GM13977 (cell line): ENCODE data around the gene CHCHD1.

ENCODE experiments used
- DNase-seq: peaks from one replicate; pipeline ENCODE4 v3.0.0; 2012; ENCODE audit warnings: low spot score
- CTCF ChIP-seq: IDR thresholded peaks from 2 replicates; pipeline ENCODE4 v1.5.1; 2012; ENCODE audit warnings: mild to moderate bottlenecking, control low read depth; ENCODE audit not compliant: insufficient read depth; ENCODE audit errors: extremely low read depth, missing control alignments
- in situ Hi-C: fragments of 300-500 bp; cut with MboI; formaldehyde crosslinking; loops from one replicate; pipeline ENCODE4 v1.12.0; 2022; ENCODE audit warnings: low sequenced_read_pairs, low pct_unique_long_range_greater_than_20kb, mixed read lengths, inconsistent platforms; ENCODE audit not compliant: unreplicated experiment

Gene CHCHD1

GRCh38 chr10:73798087-73798486, 16.2 kb downstream of the CHCHD1 start:
- in situ Hi-C loops = no loop called here
- no peak for DNase-seq
- no peak for TF ChIP-seq CTCF

DNA sequence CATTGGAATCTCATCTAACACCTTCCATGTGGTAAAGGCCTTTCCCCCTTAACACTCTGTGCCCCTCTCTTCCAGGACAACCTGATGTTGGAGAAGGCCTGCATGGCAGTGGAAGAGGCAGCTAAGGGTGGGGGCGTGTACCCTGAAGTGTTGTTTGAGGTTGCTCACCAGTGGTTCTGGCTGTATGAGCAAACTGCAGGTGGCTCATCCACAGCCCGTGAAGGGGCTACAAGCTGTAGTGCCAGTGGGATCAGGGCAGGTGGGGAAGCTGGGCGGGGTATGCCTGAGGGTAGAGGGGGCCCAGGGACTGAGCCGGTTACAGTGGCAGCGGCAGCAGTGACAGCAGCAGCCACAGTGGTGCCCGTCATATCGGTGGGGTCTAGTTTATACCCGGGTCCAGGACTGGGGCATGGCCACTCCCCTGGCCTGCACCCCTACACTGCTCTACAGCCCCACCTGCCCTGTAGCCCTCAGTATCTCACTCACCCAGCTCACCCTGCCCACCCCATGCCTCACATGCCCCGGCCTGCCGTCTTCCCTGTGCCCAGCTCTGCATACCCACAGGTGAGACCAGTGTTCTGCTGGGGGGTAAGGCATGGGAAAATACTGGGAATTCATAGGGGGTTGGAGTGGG, 17.2 kb downstream of the CHCHD1 start:
- in situ Hi-C loops = no loop called here
- TF ChIP-seq CTCF = no peak
- no peak for DNase-seq

DNA sequence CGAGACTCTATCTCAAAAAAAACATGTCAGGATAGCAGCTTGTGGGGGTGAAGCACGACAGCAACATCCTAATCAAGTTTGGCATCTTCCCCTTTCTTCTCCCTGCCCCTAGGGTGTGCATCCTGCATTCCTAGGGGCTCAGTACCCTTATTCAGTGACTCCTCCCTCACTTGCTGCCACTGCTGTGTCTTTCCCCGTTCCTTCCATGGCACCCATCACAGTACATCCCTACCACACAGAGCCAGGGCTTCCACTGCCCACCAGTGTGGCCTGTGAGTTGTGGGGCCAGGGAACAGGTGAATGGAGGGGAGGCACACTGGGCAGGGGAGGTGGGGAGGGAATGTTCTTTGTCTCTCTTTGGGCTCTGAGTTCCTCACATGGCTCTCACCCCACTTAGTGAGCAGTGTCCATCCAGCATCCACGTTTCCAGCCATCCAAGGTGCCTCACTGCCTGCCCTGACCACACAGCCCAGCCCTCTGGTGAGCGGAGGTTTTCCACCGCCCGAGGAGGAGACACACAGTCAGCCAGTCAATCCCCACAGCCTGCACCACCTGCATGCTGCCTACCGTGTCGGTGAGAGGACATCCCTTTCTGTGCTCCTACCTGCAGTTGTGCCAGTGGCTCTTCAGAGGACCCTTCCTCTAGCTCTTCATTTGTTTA, 18.2 kb downstream of the CHCHD1 start:
- no peak for TF ChIP-seq CTCF
- no peak for DNase-seq
- in situ Hi-C loops = no loop called here

DNA sequence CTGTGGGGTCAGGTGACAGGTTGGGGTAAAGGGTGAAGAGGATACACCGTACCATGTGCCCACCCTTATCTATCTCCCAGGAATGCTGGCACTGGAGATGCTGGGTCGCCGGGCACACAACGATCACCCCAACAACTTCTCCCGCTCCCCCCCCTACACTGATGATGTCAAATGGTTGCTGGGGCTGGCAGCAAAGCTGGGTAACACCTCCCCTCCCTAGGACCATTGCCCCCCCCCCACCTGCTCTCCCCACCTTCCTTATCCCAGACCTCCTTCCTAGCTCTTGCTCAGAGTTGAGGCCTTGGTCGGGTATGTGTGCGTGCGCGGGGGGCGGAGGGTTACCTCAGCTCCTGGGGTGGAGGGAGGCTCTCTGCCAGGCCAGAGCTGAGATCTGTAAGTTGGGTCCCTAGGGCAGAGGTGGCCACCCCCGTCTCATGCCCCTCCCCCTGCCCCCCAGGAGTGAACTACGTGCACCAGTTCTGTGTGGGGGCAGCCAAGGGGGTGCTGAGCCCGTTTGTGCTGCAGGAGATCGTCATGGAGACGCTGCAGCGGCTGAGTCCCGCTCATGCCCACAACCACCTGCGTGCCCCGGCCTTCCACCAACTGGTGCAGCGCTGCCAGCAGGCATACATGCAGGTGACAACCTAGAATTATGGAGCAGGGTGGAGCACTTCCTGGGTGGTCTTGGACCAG, 18.9 kb downstream of the CHCHD1 start:
- no peak for DNase-seq
- no peak for TF ChIP-seq CTCF
- in situ Hi-C loops = no loop called here

DNA sequence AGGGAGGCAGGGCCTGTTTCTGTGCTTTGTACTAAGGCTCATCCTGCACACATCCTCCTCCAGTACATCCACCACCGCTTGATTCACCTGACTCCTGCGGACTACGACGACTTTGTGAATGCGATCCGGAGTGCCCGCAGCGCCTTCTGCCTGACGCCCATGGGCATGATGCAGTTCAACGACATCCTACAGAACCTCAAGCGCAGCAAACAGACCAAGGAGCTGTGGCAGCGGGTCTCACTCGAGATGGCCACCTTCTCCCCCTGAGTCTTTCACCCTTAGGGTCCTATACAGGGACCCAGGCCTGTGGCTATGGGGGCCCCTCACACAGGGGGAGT, 19.4 kb downstream of the CHCHD1 start:
- no peak for DNase-seq
- in situ Hi-C loops = no loop called here
- TF ChIP-seq CTCF = no peak

- no peak for TF ChIP-seq CTCF
- in situ Hi-C loops = no loop called here
- no peak for DNase-seq
Observed at GRCh38 chr10:73802276-73802991, 20.6 kb downstream of the CHCHD1 start.
